Measurements from ENCODE around the gene AP2M1. TPM values are rescaled to one million over a fixed set of nuclear protein-coding genes. Genes with fewer than 3 reads are reported as not detected.
A peak's percentile ranks its signal among the peaks of the same experiment; 100 is the strongest.

The AP2M1 gene
- total and polyA plus RNA-seq, 2 of the 8 experiments (the other 6 are each of a cell fraction or from before 2014, with no cell fraction given), result 403 to 454 TPM

GRCh38 chr3:184133840-184134745 lies 40.6 kb upstream of the AP2M1 start:
- Histone ChIP-seq H4K91ac (replicated peaks; ENCODE audit: insufficient read length, low read length) (no peak overlapping the region), H4K5ac (ENCODE audit: insufficient read length, low read depth, low read length) (no peak overlapping the region), H3K79me1 (ENCODE audit: low read depth, low read length) (no peaks in the 10 kb centered on the region; the same call in 1 of the 2 replicates), H3K14ac (ENCODE audit: insufficient read length) (no peak overlapping the region), H3K23me2 (ENCODE audit: low read depth, low read length) (peaks cover 18% of the 10 kb centered on the region), H3K27ac (ENCODE audit: low read depth, low read length) (no peak overlapping the region), H3K4ac (replicated peaks; ENCODE audit: insufficient read length, low read depth, low read length) (no peak overlapping the region), H3K18ac (ENCODE audit: extremely low read depth, low read length) (0 out of 2 replicates have a peak overlapping the region, but pooled peaks have one; percentile 33), H3K79me2 (ENCODE audit: control insufficient read depth in 1 of 2, insufficient read depth in 2 of 2, low read length in 2 of 2) (peaks cover 0 to 35% of the 10 kb centered on the region in 2 experiments; a peak in 3 of 4 replicates), H2AK5ac (ENCODE audit: low read depth, low read length) (no peak overlapping the region), H2BK12ac (ENCODE audit: low read depth, low read length) (no peak overlapping the region), H3K23ac (ENCODE audit: insufficient read length) (no peak overlapping the region), H2BK20ac (ENCODE audit: low read length) (no peak overlapping the region), H3K56ac (replicated peaks; ENCODE audit: insufficient read length, low read depth, low read length) (no peak overlapping the region), H2BK5ac (ENCODE audit: low read depth, low read length) (peak overlapping the region; percentile 36; the same call in 1 of the 2 replicates), H3K4me2 (ENCODE audit: insufficient read depth in 1 of 2, low read depth in 2 of 2, low read length in 2 of 2) (peak overlapping the region; percentile 89 to 99), H3K36me3 (ENCODE audit: control insufficient read depth in 2 of 4, insufficient read depth in 4 of 4, low read length in 3 of 4) (peaks cover 0 to 3% (median 0%) of the 10 kb centered on the region in 4 experiments; a peak in 1 of 8 replicates), H3K27me3 (replicated peaks in 1 of 4; ENCODE audit: control insufficient read depth in 3 of 4, extremely low read depth in 1 of 4, insufficient read depth in 3 of 4, low read length in 3 of 4) (no peaks in the 10 kb centered on the region), H3K4me3 (ENCODE audit: extremely low read depth in 1 of 4, insufficient read depth in 2 of 4, low read depth in 3 of 4, low read length in 4 of 4) (peak overlapping the region; percentile 82 to 98 (median 88)), H3K9ac (replicated peaks in 1 of 4; ENCODE audit: extremely low read depth in 1 of 4, low read depth in 3 of 4, low read length in 3 of 4) (peak overlapping the region in 2 of 4 experiments; percentile 25 to 33; a peak in 2 of 7 replicates), H2BK15ac (ENCODE audit: low read length) (0 out of 2 replicates have a peak overlapping the region, but pooled peaks have one; percentile 37), H4K8ac (ENCODE audit: extremely low read depth, insufficient read depth, low read length) (no peak overlapping the region), H3K4me1 (replicated peaks in 1 of 4; ENCODE audit: control insufficient read depth in 3 of 4, insufficient read depth in 4 of 4, low read length in 3 of 4) (peaks cover 2 to 9% (median 3%) of the 10 kb centered on the region in 4 experiments; a peak in 4 of 7 replicates), H3K9me3 (ENCODE audit: insufficient read depth in 2 of 2, low read depth in 1 of 2, low read length in 1 of 2) (no peaks in the 10 kb centered on the region), H2BK120ac (replicated peaks; ENCODE audit: low read depth, low read length) (no peak overlapping the region), H2AFZ (ENCODE audit: low read length) (peak overlapping the region; percentile 64), H4K20me1 (replicated peaks in 1 of 2; ENCODE audit: control insufficient read depth in 1 of 2, insufficient read depth in 2 of 2, low read length in 2 of 2) (peaks cover 0 to 2% of the 10 kb centered on the region in 2 experiments)
- WGBS, 2 experiments (ENCODE audit: extremely low coverage in 1 of 2, insufficient coverage in 1 of 2, insufficient read length in 1 of 2, insufficient replicate concordance in 2 of 2, low coverage in 1 of 2, low lambda C conversion rate in 2 of 2, missing lambda C conversion rate in 1 of 2), result 1% methylated on average over 37 of the region's 37 CpGs; no CpG with 5 or more reads in 1 of the 2 experiments
- FAIRE-seq (no peak), DNase-seq (ENCODE audit: low read depth in 1 of 2, low spot score in 2 of 2) (peak in 1 of 2 experiments; percentile 83)
- CTCF ChIA-PET (ENCODE audit: partially characterized antibody), result interaction anchor here (1.2 to 3.0 kb wide), 7 partner anchors 11 to 241 kb away, joined by 3 to 25 read pairs (median 7); partner anchors contain the start of gene FAM131A
- POLR2A ChIA-PET (ENCODE audit: partially characterized antibody), result interaction anchor here (0.7 to 3.1 kb wide), 12 partner anchors 12 to 181 kb away, joined by 3 to 26 read pairs (median 6); partner anchors contain the start of genes ABCF3, CAMK2N2 and DVL3
- TF ChIP-seq ASH2L (IDR thresholded peaks at IDR 0.05; ENCODE audit: low read length), result peak; percentile 64
- no peak for TF ChIP-seq PHF8 (conservative IDR thresholded peaks at IDR 0.05; ENCODE audit: low read depth, low read length)
- peak; percentile 63 for TF ChIP-seq CREB1 (IDR thresholded peaks at IDR 0.05)
- TF ChIP-seq MAX (IDR thresholded peaks at IDR 0.05), result peak; percentile 98
- TF ChIP-seq SAP30 (IDR thresholded peaks at IDR 0.05; ENCODE audit: insufficient read depth, insufficient replicate concordance, low read length), result peak; percentile 59
- no peak for TF ChIP-seq CBX5 (IDR thresholded peaks at IDR 0.05; ENCODE audit: low read depth, low read length)
- peak; percentile 64 for TF ChIP-seq KDM4A (IDR thresholded peaks at IDR 0.05; ENCODE audit: low read depth, low read length, severe bottlenecking)
- TF ChIP-seq SUZ12 (IDR thresholded peaks at IDR 0.05; ENCODE audit: low read length), result 0 out of 2 replicates have a peak, but pooled peaks have one; percentile 34
- peak; percentile 35; the same call in 1 of the 2 replicates for TF ChIP-seq SIX5 (IDR thresholded peaks at IDR 0.05; ENCODE audit: low read depth, low read length)
- no peak for TF ChIP-seq SP4 (IDR thresholded peaks at IDR 0.05; ENCODE audit: low read length)
